Activated CD4-positive, CD25-positive, alpha-beta regulatory T cell treated with anti-CD3 and anti-CD28 coated beads, Interleukin-2, amount 50 U/mL, for 16 hours (primary cell): Measurements from ENCODE around the gene P3H2.
"Not testable (repeated sequence)": the region's sequence is repeated elsewhere in the genome, so short reads cannot be mapped to it uniquely, and the experiment has no call there.

Experiments
- DNase-seq: peaks from one replicate; pipeline ENCODE4 v3.0.0-alpha.2; 2020; ENCODE audit warnings: low read depth, low spot score

P3H2 gene, protein sequence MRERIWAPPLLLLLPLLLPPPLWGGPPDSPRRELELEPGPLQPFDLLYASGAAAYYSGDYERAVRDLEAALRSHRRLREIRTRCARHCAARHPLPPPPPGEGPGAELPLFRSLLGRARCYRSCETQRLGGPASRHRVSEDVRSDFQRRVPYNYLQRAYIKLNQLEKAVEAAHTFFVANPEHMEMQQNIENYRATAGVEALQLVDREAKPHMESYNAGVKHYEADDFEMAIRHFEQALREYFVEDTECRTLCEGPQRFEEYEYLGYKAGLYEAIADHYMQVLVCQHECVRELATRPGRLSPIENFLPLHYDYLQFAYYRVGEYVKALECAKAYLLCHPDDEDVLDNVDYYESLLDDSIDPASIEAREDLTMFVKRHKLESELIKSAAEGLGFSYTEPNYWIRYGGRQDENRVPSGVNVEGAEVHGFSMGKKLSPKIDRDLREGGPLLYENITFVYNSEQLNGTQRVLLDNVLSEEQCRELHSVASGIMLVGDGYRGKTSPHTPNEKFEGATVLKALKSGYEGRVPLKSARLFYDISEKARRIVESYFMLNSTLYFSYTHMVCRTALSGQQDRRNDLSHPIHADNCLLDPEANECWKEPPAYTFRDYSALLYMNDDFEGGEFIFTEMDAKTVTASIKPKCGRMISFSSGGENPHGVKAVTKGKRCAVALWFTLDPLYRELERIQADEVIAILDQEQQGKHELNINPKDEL

DNA sequence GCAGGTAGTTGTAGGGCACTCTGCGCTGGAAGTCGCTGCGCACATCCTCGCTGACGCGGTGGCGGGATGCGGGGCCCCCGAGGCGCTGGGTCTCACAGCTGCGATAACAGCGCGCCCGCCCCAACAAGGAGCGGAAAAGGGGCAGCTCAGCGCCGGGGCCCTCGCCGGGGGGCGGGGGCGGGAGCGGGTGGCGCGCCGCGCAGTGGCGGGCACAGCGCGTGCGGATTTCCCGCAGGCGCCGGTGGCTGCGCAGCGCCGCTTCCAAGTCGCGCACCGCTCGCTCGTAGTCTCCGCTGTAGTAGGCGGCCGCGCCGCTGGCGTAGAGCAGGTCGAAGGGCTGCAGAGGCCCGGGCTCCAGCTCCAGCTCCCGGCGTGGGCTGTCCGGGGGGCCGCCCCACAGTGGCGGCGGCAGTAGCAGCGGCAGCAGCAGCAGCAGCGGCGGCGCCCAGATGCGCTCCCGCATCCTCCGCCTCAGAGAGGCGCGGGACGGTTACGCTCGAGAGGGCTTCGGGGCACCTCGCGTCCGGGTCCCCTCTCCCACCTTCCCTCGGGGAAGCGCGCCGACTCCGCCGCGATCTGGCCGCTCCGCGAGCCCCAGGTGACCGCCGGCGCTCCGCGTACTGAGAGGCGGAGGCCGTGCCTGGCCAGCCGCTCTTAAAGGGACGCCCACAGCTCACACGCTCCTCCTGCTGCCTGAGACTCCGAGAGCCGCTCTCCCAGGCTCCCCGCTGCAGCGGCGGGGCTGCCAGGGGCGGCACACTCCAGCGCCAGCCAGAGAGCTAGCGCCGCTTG is at the start of gene P3H2:
Gene P3H2 (minus strand): TSS at position 629 of the 792 bp plus-strand sequence. CDS start 166 bp downstream, at position 463.
- DNase-seq = no peak

DNA sequence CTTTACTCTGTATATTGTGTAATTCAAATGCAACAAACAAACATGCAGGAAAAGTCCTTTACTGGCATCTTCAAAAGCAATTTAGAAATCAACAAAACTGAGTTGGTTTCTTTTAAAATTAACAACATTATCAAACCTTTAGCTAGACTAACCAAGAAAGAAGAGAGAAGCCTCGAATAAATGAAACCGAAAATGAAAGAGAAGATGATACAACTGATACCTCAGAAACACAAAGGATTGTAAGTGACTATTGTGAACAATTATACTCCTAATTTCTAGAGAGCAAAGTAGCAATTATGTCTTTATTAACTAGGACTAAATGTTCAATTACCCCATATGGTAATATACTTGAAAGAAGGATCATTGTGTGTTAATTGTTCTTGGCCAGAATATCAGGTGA is 49.2 kb upstream of the P3H2 start:
- DNase-seq = no peak

DNA sequence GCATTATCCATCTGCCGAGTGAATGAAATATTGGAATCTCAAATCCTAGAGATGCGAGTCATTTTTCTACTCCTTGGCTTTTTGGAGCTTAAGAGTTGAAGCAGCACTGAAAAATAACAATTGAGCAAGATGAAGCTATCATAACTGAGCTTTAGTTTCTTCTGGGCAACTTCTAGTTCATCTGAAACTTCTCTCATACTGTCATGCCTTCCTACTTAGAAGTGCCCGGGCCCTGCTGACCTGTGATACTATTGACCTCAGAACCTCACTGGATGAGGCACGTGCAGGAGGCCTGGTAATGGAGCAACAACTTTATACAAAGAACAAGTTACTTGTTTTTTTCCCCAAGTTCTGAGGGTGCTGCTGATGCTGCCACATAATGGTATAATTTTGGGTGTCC is 48.5 kb upstream of the P3H2 start:
- no peak for DNase-seq

DNA sequence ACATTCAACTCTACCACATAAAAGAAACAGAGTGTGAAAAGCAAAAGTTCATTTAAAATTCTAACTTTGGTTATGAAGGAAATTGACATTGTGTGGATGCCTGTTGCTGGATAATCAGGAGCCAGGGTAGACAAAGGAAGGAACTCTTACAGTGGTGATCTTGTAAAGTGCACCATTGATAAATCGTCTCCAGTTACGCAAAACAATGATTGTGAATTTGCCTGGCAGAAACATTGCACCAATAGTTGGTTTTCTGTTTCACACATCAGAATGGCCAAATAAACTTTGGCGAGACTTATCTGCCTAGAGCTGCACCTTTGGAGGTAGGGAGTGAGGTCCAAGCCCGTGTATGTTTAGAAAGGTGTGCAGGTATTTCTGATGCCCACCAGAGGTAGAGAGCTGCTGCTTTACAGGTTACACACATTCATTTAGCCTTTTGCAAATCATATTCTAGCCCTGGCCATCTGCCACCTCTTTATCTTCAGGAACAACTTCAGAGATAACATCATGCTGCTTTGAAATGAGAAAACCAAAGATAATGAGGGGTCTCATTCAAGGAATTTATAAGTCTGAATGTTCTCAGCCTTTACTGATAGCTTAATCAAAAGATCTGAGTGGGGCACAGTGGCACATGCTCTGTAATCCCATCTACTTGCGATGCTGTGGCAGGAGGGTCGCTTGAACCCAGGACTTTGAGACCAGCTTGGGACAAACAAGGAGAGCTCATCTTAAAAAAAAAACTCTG is 47.4 kb upstream of the P3H2 start:
- DNase-seq = no peak

DNA sequence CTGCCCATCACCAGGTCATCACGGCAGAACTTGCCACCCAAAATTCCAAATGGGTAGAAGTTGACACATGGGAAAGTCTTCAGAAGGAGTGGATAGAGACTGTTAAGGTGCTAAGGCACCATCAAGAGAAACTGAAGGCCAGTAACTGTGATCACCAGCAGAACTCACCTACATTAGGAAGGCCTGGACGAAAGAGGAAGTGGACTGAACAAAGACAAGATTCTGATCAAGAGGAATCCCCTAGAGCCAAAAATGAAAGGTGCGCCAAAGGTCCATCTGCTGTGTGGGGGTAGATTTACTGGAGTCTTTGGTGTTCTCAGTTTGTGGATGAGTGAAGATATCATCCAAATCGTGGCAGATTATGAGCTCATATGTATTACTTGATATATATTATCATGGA is 46.3 kb upstream of the P3H2 start:
- DNase-seq = no peak

DNA sequence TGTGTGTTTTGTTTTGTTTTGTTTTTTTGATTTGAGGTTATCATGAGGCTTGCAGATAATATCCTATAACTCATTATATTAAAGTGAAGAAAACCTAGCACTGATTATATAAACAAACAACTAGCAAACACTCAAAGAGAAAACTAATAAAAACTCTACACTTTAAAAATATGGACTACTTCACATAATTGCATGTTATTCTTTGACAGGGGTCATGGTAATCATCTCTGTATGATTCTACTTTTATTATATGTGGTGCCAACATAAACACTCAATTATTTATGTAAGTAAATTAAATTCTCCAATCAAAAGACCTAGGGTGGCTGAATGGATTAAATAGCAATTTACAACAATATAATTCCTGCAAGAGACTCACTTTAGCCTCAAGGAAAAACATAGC is 44.6 kb upstream of the P3H2 start:
- no peak for DNase-seq

DNA sequence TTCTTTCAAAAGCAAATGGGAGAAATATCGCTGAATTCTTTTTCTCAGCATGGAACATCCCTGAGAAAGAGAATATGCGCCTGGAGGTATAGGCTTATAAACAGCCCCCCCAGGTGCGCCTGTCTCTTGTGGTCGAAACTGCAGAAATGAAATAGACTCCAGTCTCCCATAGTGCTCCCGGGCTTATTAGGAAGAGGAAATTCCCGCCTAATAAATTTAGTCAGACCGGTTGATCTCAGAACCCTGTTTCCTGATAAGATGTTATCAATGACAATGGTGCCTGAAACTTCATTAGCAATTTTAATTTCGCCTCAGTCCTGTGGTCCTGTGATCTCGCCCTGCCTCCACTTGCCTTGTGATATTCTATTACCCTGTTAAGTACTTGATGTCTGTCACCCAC is 41.3 kb upstream of the P3H2 start:
- DNase-seq = not testable (repeated sequence)

DNA sequence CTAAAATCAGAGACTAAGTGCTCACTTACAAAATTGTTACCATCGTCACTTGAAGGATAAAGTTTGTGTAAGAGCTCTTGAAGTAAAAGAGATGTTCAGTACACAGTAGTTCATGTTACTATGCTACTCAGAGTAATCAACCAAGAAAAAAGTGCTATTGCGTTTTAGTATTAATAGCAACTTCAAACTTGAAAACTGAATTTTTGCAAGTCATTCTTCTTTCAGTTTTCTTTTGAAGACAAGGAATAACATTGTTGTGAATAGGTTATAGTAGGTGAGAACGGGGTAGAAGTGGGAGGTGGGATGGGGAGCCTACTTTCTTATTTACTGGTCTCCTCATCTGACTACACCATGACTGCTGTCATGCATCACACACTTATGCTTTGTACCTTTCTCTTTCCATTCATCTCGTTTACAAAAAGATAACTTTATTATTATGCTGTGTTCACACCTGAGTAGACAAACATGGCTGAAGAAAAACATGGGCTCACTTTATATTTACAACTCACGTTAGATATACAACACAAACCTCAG is 39.3 kb upstream of the P3H2 start:
- no peak for DNase-seq

DNA sequence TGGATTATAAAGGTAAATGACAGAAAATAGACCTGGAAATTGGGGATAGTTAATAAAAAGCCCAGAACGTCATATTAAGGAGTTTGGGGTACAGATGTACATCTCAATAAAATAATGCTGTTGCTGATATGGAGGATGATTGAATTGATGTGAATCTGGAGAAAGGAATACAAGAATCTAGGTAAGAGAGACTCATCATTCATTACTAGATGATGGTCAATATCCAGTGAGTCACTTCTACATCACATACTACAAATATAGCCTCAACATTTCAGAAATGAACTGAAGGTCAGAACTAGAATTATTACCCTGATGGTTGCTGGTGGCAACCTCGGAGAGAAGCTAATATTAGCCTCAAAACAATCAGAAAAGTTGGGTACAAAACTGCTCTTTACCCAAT is 37.6 kb upstream of the P3H2 start:
- no peak for DNase-seq

DNA sequence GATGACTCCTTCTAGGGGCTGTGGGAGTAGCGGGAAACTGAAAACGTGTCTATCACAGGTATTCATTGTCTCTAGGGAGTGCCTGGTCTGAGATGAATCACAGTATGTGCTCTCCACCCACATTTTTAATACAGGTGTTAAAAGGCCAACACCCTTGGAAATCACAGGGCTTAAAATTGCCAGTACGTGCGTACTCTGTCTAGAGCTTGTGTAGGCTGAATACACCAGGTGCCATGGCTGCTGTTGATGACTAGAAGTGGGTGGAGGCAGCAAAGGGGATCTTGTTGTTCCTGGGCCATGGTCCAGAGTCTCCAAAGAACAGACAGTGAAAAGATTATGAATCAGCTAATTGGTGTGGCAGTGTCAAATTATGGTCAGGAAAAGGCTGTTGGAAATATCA is 35.1 kb upstream of the P3H2 start:
- no peak for DNase-seq

DNA sequence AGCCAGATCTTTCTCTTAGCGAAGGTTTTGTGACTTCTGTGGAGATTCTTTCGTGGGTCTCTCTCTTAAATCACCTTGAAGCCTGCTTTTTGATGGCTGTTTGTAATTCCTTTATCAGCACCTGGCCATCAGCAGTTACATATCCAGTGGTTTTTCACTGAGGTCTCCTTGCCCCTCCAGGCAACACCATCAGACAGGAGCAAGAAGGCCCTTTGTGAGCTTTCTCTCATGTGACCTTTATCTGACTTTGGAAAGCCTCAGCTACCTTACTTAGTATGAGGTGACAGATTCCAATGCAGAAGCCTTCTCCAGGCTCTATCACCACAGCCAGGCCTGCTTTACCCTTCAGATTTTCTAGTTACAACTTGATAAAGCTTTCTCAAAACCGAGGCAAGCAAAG is 30.0 kb upstream of the P3H2 start:
- DNase-seq = no peak

DNA sequence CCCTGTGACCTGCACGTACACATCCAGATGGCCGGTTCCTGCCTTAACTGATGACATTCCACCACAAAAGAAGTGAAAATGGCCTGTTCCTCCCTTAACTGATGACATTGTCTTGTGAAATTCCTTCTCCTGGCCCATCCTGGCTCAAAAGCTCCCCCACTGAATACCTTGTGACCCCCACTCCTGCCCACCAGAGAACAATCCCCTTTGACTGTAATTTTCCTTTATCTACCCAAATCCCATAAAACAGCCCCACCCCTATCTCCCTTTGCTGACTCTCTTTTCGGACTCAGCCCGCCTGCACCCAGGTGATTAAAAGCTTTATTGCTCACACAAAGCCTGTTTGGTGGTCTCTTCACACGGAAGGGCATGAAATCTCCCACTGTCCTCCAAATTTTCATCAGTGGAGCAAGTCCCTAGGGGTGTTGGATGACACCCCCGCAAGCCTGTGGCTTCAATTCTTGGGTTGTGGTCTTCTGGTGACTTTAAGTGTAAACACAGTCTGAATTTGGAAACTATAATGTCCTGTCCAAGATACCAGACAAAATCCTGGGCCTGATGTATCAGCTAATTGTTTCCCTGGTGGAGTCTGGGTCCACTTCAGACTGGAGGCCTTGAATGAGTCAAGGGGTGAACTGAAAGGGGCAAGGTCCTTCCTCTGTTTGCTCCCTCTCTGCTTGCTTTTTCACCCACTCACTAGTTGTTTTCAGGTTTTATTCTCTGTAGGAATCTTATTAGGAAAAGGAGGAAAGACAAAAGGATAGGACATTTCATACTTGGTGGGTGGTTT is 29.3 kb upstream of the P3H2 start:
- DNase-seq = not testable (repeated sequence)

DNA sequence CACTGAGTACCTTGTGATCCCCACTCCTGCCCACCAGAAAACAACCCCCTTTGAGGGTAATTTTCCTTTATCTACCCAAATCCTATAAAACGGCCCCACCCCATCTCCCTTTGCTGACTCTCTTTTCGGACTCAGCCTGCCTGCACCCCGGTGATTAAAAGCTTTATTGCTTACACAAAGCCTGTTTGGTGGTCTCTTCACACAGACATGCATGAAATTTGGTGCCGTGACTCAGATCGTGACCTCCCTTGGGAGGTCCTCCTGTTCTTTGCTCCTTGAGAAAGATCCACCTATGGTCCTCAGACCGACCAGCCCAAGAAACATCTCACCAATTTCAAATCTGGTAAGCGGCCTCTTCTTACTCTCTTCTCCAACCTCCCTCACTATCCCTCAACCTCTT is 24.1 kb upstream of the P3H2 start:
- DNase-seq = not testable (repeated sequence)

DNA sequence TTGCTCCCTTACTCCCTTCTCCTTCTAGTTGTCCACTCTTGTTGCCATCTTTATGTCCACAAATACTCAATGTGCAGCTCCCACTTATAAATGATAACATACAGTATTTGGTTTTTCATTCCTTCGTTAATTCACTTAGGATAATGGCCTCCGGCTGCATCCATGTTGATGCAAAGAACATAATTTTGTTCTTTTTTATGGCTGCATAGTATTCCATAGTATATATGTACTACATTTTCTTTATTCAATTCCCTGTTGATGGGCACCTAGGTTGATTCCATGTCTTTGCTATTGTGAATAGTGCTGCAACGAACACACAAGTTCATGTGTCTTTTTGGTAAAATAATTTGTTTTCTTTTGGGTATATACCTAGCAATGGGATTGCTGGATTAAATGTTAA is 21.3 kb upstream of the P3H2 start:
- DNase-seq = no peak

DNA sequence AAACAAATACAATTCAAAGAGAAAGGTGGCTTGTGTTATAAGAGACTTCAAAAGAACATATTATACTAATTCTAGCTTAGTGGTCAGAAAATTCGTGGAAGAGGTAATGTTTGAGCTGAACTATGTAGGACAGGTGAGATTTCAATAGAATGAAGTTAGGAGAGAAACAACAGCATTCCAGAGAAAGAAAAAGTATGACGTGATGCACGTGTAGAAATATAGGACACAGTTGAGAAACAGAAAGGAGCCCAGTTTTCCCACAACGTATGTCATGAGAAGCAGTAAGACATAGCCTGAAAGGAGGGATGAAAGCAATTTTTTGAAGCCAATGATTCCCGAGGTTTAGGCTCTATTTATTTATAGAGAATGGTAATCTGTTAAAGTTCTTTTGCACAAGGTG is 18.7 kb upstream of the P3H2 start:
- no peak for DNase-seq

DNA sequence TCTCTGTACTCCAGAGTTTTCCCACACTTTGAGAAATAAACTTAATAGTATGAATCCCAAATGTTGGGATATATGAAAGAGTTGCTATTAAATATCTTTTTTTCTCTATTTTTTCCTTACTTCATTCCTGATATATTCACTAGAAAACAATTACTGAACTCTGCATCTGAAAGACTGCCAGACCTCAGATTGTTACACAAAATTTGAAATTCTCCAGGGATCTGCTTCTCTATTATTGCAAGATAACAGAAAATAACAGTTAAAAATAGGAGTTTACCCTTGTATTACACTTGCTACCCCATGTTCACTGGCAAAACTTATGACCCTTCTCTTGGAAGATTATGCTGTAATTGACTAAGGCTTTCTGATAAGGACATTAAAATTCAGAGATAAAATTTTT is 11.7 kb upstream of the P3H2 start:
- DNase-seq = no peak

DNA sequence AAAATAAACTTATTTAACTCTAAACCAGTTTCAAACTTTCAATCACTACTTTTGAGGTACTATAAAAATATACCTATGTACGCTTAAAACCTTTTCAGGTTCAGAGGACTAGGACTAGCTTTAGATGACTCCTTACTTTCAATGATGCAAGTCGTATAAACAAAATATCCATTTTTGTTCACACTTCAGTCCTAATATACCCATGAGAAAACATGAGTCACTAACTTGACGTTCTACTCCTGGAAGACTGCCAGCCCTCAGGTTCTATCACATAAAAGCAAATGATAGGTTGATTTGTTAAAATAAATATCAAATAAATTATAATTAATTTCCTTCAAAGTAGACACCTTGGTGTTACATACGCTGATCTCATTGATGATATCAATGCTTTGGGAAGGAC is 10.6 kb upstream of the P3H2 start:
- DNase-seq = no peak

DNA sequence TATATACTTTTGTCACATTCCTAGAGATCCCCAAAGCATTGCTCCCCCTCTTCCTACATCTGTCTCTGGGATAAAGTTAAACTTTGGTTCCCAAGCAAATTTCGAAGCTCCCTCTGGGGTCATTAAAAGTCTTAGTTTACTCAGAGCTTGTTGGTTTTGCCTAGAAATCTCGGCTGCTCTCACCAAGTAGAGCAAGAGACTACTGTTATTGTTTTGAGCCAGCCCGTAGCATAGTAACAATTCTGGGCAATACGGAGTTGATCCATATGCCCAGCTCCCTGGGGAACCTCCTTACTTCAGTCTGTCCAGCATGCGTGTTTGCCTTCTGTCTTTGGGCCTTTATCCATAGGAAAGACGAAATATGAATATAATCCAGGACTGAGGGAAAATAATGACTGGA is 10.0 kb upstream of the P3H2 start:
- no peak for DNase-seq

DNA sequence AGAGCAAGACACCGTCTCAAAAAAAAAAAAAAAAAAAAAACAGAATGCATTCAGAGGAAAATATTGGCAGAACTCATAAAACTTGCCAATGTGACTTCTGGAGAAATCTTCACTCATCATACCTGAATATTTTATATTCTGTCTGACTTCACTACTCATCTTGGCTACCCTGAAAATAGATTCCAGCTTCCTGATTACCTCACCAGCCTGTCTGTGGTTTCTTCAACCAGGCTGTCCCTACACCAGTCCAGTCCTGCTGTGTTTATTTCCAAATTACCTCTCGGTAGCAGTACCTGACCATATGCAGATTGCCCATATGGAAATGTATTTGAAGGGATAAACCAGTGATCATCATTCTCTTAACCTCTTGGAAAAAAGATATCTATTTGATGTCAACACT is 9.3 kb upstream of the P3H2 start:
- no peak for DNase-seq

DNA sequence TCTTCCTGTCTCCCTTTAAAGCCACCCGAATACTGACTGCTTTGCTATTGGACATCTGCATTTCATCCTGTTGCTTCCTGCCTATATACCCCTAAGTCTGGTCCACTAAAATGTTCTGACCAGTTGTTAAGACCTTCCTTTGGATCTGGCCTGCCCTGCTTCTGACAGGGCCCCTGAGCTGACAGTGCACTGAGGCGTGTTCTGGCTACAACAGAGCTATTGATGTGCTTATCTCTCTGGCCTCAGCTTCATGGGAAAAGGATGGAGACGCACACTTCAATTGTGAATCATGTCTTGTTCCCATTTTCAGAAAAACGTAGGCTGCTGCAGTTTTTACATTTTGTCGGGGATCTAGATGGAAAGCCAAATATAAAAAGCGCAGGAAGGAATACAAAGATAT is 7.1 kb upstream of the P3H2 start:
- DNase-seq = no peak

DNA sequence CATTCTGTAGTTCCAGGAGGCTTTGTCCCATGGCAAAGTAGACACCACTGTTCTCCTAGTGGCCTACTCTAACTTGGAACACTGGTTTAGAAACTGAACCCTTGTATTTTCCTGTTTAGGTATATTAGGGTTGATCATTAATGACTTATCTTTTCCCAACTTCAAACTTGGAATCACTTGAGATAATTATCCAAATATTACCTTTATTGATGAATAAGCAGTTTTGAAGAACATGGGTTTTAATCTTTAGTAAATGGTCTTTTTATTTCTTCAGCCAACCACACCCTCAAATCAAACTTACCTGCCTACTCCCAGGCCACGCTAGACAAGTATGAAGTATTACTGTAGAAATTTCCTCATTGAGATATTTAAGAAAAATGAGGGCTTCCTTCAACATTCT is 6.5 kb upstream of the P3H2 start:
- DNase-seq = no peak
